Measurements from ENCODE around the gene SLC6A12.

The SLC6A12 gene

GRCh38 chr12:175250-175649, 38.7 kb downstream of the SLC6A12 start (continued):
- TF ChIP-seq CSRNP3 (CRISPR knock-in tag; IDR thresholded peaks at IDR 0.05) (no peak), ZNF70 (CRISPR knock-in tag; IDR thresholded peaks at IDR 0.05) (no peak), ZNF8 (CRISPR knock-in tag; IDR thresholded peaks at IDR 0.05) (no peak), ZFP3 (CRISPR knock-in tag; IDR thresholded peaks at IDR 0.05) (no peak), ZNF565 (CRISPR knock-in tag; conservative IDR thresholded peaks at IDR 0.05; ENCODE audit: low read depth) (no peak), TOX (CRISPR knock-in tag; IDR thresholded peaks at IDR 0.05; ENCODE audit: borderline replicate concordance) (no peak), ARNTL (CRISPR knock-in tag; IDR thresholded peaks at IDR 0.05; ENCODE audit: borderline replicate concordance, low read depth) (no peak), ESRRG (CRISPR knock-in tag; IDR thresholded peaks at IDR 0.05) (no peak)
- TF ChIP-seq, protein P1, sequence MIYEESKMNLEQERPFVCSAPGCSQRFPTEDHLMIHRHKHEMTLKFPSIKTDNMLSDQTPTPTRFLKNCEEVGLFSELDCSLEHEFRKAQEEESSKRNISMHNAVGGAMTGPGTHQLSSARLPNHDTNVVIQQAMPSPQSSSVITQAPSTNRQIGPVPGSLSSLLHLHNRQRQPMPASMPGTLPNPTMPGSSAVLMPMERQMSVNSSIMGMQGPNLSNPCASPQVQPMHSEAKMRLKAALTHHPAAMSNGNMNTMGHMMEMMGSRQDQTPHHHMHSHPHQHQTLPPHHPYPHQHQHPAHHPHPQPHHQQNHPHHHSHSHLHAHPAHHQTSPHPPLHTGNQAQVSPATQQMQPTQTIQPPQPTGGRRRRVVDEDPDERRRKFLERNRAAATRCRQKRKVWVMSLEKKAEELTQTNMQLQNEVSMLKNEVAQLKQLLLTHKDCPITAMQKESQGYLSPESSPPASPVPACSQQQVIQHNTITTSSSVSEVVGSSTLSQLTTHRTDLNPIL (CRISPR knock-in tag; IDR thresholded peaks at IDR 0.05; ENCODE audit: low read depth): no peak

GRCh38 chr12:174596-174995, 39.4 kb downstream of the SLC6A12 start:
- no peak; the same call in 2 of the 3 replicates for ATAC-seq
- TF ChIP-seq ZFP30 (CRISPR knock-in tag; IDR thresholded peaks at IDR 0.05) (no peak), BACH2 (CRISPR knock-in tag; IDR thresholded peaks at IDR 0.05; ENCODE audit: borderline replicate concordance) (no peak), CSRNP3 (CRISPR knock-in tag; IDR thresholded peaks at IDR 0.05) (no peak), TSHZ2 (CRISPR knock-in tag; IDR thresholded peaks at IDR 0.05) (no peak), ZNF565 (CRISPR knock-in tag; conservative IDR thresholded peaks at IDR 0.05; ENCODE audit: low read depth) (no peak), ESRRG (CRISPR knock-in tag; IDR thresholded peaks at IDR 0.05) (no peak), ARNTL (CRISPR knock-in tag; IDR thresholded peaks at IDR 0.05; ENCODE audit: borderline replicate concordance, low read depth) (no peak), TCF4 (CRISPR knock-in tag; IDR thresholded peaks at IDR 0.05; ENCODE audit: borderline replicate concordance) (no peak), GLIS3 (CRISPR knock-in tag; IDR thresholded peaks at IDR 0.05) (no peak), ZFP3 (CRISPR knock-in tag; IDR thresholded peaks at IDR 0.05) (no peak), SNAI2 (CRISPR knock-in tag; IDR thresholded peaks at IDR 0.05) (no peak)
- TF ChIP-seq, protein P1 (CRISPR knock-in tag; IDR thresholded peaks at IDR 0.05; ENCODE audit: low read depth): no peak
- TF ChIP-seq, protein P2, sequence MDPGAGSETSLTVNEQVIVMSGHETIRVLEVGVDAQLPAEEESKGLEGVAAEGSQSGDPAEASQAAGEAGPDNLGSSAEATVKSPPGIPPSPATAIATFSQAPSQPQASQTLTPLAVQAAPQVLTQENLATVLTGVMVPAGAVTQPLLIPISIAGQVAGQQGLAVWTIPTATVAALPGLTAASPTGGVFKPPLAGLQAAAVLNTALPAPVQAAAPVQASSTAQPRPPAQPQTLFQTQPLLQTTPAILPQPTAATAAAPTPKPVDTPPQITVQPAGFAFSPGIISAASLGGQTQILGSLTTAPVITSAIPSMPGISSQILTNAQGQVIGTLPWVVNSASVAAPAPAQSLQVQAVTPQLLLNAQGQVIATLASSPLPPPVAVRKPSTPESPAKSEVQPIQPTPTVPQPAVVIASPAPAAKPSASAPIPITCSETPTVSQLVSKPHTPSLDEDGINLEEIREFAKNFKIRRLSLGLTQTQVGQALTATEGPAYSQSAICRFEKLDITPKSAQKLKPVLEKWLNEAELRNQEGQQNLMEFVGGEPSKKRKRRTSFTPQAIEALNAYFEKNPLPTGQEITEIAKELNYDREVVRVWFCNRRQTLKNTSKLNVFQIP (CRISPR knock-in tag; IDR thresholded peaks at IDR 0.05; ENCODE audit: borderline replicate concordance, low read depth): no peak

GRCh38 chr12:174124-174523, 39.8 kb downstream of the SLC6A12 start:
- no peak for ATAC-seq
- TF ChIP-seq ZFP30 (CRISPR knock-in tag; IDR thresholded peaks at IDR 0.05): no peak

GRCh38 chr12:172732-173161, 41.2 kb downstream of the SLC6A12 start:
- no peak for ATAC-seq
- no peak for TF ChIP-seq OSR1 (CRISPR knock-in tag; IDR thresholded peaks at IDR 0.05)
- TF ChIP-seq, protein P2 (CRISPR knock-in tag; IDR thresholded peaks at IDR 0.05; ENCODE audit: borderline replicate concordance, low read depth): no peak
- TF ChIP-seq ZFP30 (CRISPR knock-in tag; IDR thresholded peaks at IDR 0.05): no peak
- TF ChIP-seq BACH2 (CRISPR knock-in tag; IDR thresholded peaks at IDR 0.05; ENCODE audit: borderline replicate concordance): no peak
- TF ChIP-seq RARB (CRISPR knock-in tag; IDR thresholded peaks at IDR 0.05): no peak
- no peak for TF ChIP-seq TCF4 (CRISPR knock-in tag; IDR thresholded peaks at IDR 0.05; ENCODE audit: borderline replicate concordance)
- no peak for TF ChIP-seq CSDC2 (CRISPR knock-in tag; IDR thresholded peaks at IDR 0.05)
- TF ChIP-seq ZC3H10 (CRISPR knock-in tag; IDR thresholded peaks at IDR 0.05): no peak
- no peak for TF ChIP-seq ZNF8 (CRISPR knock-in tag; IDR thresholded peaks at IDR 0.05)
- TF ChIP-seq SNAI2 (CRISPR knock-in tag; IDR thresholded peaks at IDR 0.05): no peak
- no peak for TF ChIP-seq ZNF70 (CRISPR knock-in tag; IDR thresholded peaks at IDR 0.05)
